HepG2 (cell line): Measurements from ENCODE around the gene SLC36A1. TPM values are rescaled to one million over a fixed set of nuclear protein-coding genes. Genes with fewer than 3 reads are reported as not detected.
A peak's percentile ranks its signal among the peaks of the same experiment; 100 is the strongest.

Source experiments
- EEA1 ChIP-seq: sonication (generic); formaldehyde crosslinking; IDR thresholded peaks from 2 replicates; pipeline ENCODE4 v1.5.1; 2020; ENCODE audit warnings: mild to moderate bottlenecking, missing genetic modification reagents, borderline replicate concordance
- EED ChIP-seq: sonication (generic); formaldehyde crosslinking; IDR thresholded peaks from 2 replicates; pipeline ENCODE4 v1.5.0; 2020; ENCODE audit warnings: mild to moderate bottlenecking, missing genetic modification reagents
- GLI4 ChIP-seq: sonication (generic); formaldehyde crosslinking; IDR thresholded peaks from 2 replicates; pipeline ENCODE4 v1.5.1; 2020; ENCODE audit warnings: missing genetic modification reagents, mild to moderate bottlenecking, moderate library complexity, borderline replicate concordance
- HIVEP1 ChIP-seq: sonication (generic); formaldehyde crosslinking; IDR thresholded peaks from 2 replicates; pipeline ENCODE4 v1.4.0; 2020; ENCODE audit warnings: mild to moderate bottlenecking, missing genetic modification reagents
- HMGXB3 ChIP-seq: sonication (generic); formaldehyde crosslinking; IDR thresholded peaks from 2 replicates; pipeline ENCODE4 v1.4.0; 2020; ENCODE audit warnings: missing genetic modification reagents, borderline replicate concordance
- HNF1A ChIP-seq, 2 experiments: sonication (generic) in 1 of 2; formaldehyde crosslinking in 1 of 2; IDR thresholded peaks; 2 replicates each; pipeline versions ENCODE4 v1.4.0 to v1.6.1; 2016 to 2020; ENCODE audit warnings: borderline replicate concordance in 1 of 2, low read depth in 1 of 2, mild to moderate bottlenecking in 1 of 2, missing genetic modification reagents in 1 of 2
- HNF4G ChIP-seq, 2 experiments: sonication (generic) in 1 of 2; formaldehyde crosslinking in 1 of 2; IDR thresholded peaks; 2 replicates each; pipeline versions ENCODE4 v1.4.0 to v1.6.1; 2011 to 2020; ENCODE audit warnings: borderline replicate concordance in 2 of 2, low read depth in 2 of 2, mild to moderate bottlenecking in 2 of 2, low read length in 1 of 2, missing genetic modification reagents in 1 of 2, moderate library complexity in 1 of 2
- JDP2 ChIP-seq: sonication (generic); formaldehyde crosslinking; IDR thresholded peaks from 2 replicates; pipeline ENCODE4 v1.8.1; 2022; ENCODE audit warnings: missing genetic modification reagents, borderline replicate concordance
- KAT8 ChIP-seq: IDR thresholded peaks from 2 replicates; pipeline ENCODE4 v1.6.1; 2016; ENCODE audit warnings: missing genetic modification reagents, missing compliant biosample characterization
- KDM6A ChIP-seq: IDR thresholded peaks from 2 replicates; pipeline ENCODE4 v1.6.1; 2016; ENCODE audit warnings: low read depth
- MIER2 ChIP-seq: IDR thresholded peaks from 2 replicates; pipeline ENCODE4 v1.6.1; 2016; ENCODE audit warnings: missing biosample characterization, missing genetic modification reagents
- PHF8 ChIP-seq: sonication (generic); formaldehyde crosslinking; IDR thresholded peaks from 2 replicates; pipeline ENCODE4 v1.5.0; 2020; ENCODE audit warnings: missing genetic modification reagents
- RAD21 ChIP-seq: fragments of 450-650 bp; formaldehyde crosslinking; IDR thresholded peaks from 2 replicates; pipeline ENCODE4 v1.5.0; 2020; ENCODE audit warnings: mild to moderate bottlenecking
- RARA ChIP-seq: IDR thresholded peaks from 2 replicates; pipeline ENCODE4 v1.6.1; 2016; ENCODE audit warnings: missing genetic modification reagents, missing compliant biosample characterization
- SP5 ChIP-seq: IDR thresholded peaks from 2 replicates; pipeline ENCODE4 v1.6.1; 2016; ENCODE audit warnings: low read depth, borderline replicate concordance
- TAF1 ChIP-seq: sonication (generic); formaldehyde crosslinking; IDR thresholded peaks from 2 replicates; pipeline ENCODE4 v1.4.0; 2020; ENCODE audit warnings: missing genetic modification reagents
- TBX2 ChIP-seq: sonication (generic); formaldehyde crosslinking; IDR thresholded peaks from 2 replicates; pipeline ENCODE4 v1.5.0; 2020; ENCODE audit warnings: missing genetic modification reagents, mild to moderate bottlenecking, borderline replicate concordance
- ZNF720 ChIP-seq: sonication (generic); formaldehyde crosslinking; IDR thresholded peaks from 2 replicates; pipeline ENCODE4 v1.4.0; 2020; ENCODE audit warnings: missing genetic modification reagents
- ZNF883 ChIP-seq: sonication (generic); formaldehyde crosslinking; IDR thresholded peaks from 2 replicates; pipeline ENCODE4 v1.5.1; 2020; ENCODE audit warnings: mild to moderate bottlenecking, missing genetic modification reagents; ENCODE audit errors: not compliant biosample characterization
- polyA plus RNA-seq, 8 experiments: library from polyadenylated mRNA; depleted of rRNA in 3 of 8; stranded (reverse) in 7 of 8; unstranded in 1 of 8; fragments of >200 nt; fragmentation: Illumina TruSeq in 4 of 8; extraction: Trizol in 4 of 8; gene quantifications; 2 replicates each; pipeline versions ENCODE4 v1.2.1 to v1.2.3, GENCODE V29; 2011 to 2016; ENCODE audit warnings: low read depth in 4 of 8, missing spikeins in 1 of 8, mixed read lengths in 1 of 8; ENCODE audit not compliant: insufficient read depth in 1 of 8
- total RNA-seq, 5 experiments: library from RNA; depleted of rRNA; stranded (reverse); fragments of >200 nt; fragmentation: Illumina TruSeq; extraction: Trizol; gene quantifications; 2 replicates each; pipeline ENCODE4 v1.2.3, GENCODE V29; 2016; ENCODE audit warnings: low read depth in 1 of 5

SLC36A1 gene
- total and polyA plus RNA-seq, 2 of the 13 experiments (the other 11 are each of a cell fraction or from before 2014, with no cell fraction given): 8.0 to 8.9 TPM

- no peak for TF ChIP-seq HNF1A (IDR thresholded peaks at IDR 0.05; ENCODE audit: low read depth)
- TF ChIP-seq HNF1A (CRISPR knock-in tag; IDR thresholded peaks at IDR 0.05; ENCODE audit: borderline replicate concordance): no peak
- 0 out of 2 replicates have a peak, but pooled peaks have one; percentile 66 for TF ChIP-seq HMGXB3 (CRISPR knock-in tag)
- peak; percentile 77 for TF ChIP-seq ZNF883 (CRISPR knock-in tag)
- TF ChIP-seq EEA1 (CRISPR knock-in tag): no peak; the same call in 1 of the 2 replicates
- peak; percentile 41; the same call in 1 of the 2 replicates for TF ChIP-seq HIVEP1 (CRISPR knock-in tag)
- TF ChIP-seq JDP2: no peak
- TF ChIP-seq KDM6A (CRISPR knock-in tag): no peak
- peak; percentile 43; the same call in 1 of the 2 replicates for TF ChIP-seq SP5 (CRISPR knock-in tag)
- 0 out of 2 replicates have a peak, but pooled peaks have one; percentile 29 for TF ChIP-seq RARA (CRISPR knock-in tag)
- peak; percentile 96 for TF ChIP-seq RAD21 (CRISPR knock-in tag)
- TF ChIP-seq TBX2 (CRISPR knock-in tag): peak; percentile 88
- peak; percentile 45; the same call in 1 of the 2 replicates for TF ChIP-seq TAF1
- peak; percentile 85 for TF ChIP-seq EED
- no peak for TF ChIP-seq ZNF720 (CRISPR knock-in tag)
- peak; percentile 72 for TF ChIP-seq PHF8 (CRISPR knock-in tag)
- peak; percentile 93 for TF ChIP-seq KAT8
- TF ChIP-seq MIER2 (CRISPR knock-in tag): peak; percentile 68; the same call in 1 of the 2 replicates
- TF ChIP-seq GLI4: no peak
- TF ChIP-seq HNF4G (IDR thresholded peaks at IDR 0.05; ENCODE audit: borderline replicate concordance, low read depth, low read length): peak; percentile 75
- TF ChIP-seq HNF4G (CRISPR knock-in tag; IDR thresholded peaks at IDR 0.05; ENCODE audit: borderline replicate concordance, low read depth): peak; percentile 54; the same call in 1 of the 2 replicates
These were observed at the start of gene SLC36A1 (continued) for GRCh38 chr5:151447174-151448037.
